ENCODE results near the gene GMFB.
"Not testable (repeated sequence)": the region's sequence is repeated elsewhere in the genome, so short reads cannot be mapped to it uniquely, and the experiment has no call there.

GMFB gene

GRCh38 chr14:54438703-54439102, 50.1 kb downstream of the GMFB start:
- no peak overlapping the region for H3K4me3 ChIP-seq (ENCODE audit: low read depth, low read length)
- TF ChIP-seq, protein P1, sequence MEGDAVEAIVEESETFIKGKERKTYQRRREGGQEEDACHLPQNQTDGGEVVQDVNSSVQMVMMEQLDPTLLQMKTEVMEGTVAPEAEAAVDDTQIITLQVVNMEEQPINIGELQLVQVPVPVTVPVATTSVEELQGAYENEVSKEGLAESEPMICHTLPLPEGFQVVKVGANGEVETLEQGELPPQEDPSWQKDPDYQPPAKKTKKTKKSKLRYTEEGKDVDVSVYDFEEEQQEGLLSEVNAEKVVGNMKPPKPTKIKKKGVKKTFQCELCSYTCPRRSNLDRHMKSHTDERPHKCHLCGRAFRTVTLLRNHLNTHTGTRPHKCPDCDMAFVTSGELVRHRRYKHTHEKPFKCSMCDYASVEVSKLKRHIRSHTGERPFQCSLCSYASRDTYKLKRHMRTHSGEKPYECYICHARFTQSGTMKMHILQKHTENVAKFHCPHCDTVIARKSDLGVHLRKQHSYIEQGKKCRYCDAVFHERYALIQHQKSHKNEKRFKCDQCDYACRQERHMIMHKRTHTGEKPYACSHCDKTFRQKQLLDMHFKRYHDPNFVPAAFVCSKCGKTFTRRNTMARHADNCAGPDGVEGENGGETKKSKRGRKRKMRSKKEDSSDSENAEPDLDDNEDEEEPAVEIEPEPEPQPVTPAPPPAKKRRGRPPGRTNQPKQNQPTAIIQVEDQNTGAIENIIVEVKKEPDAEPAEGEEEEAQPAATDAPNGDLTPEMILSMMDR (IDR thresholded peaks at IDR 0.05; ENCODE audit: low read depth, low read length, missing control alignments) = no peak
- DNase-seq (ENCODE audit: low read depth) = no peak

- not testable (repeated sequence) for DNase-seq (ENCODE audit: low read depth); H3K4me3 ChIP-seq (ENCODE audit: low read depth, low read length)
These were observed 50.8 kb downstream of the GMFB start for GRCh38 chr14:54437954-54438353.

GRCh38 chr14:54435500-54435981, 53.2 kb downstream of the GMFB start:
- peak overlapping the region; percentile 17; the same call in 1 of the 2 replicates for H3K4me3 ChIP-seq (ENCODE audit: low read depth, low read length)
- no peak for DNase-seq (ENCODE audit: low read depth)
- TF ChIP-seq, protein P1 (IDR thresholded peaks at IDR 0.05; ENCODE audit: low read depth, low read length, missing control alignments) = no peak

DNA sequence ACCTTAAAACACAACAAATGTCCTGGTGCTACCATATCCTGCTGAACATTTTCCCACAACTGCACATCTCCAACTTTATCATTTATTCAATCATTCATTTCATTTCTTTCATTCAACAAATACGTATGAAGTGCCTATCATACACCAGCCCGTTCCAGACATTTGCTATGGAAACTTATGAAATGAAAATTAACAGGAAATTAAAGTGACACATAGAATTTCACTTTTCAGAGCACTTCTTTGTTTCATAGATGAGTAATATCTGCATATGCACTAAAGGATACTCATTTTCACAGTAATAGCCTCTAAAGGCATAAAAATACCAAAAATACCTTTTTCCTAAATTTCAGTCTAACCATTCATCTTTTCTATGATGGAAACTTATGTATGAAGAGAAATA, 60.3 kb downstream of the GMFB start:
- DNase-seq (ENCODE audit: low read depth) = no peak
- H3K4me3 ChIP-seq (ENCODE audit: low read depth, low read length) = no peak overlapping the region
- TF ChIP-seq, protein P1 (IDR thresholded peaks at IDR 0.05; ENCODE audit: low read depth, low read length, missing control alignments) = no peak

GRCh38 chr14:54427871-54428270, 60.9 kb downstream of the GMFB start:
- TF ChIP-seq, protein P1 (IDR thresholded peaks at IDR 0.05; ENCODE audit: low read depth, low read length, missing control alignments) = no peak
- no peak for DNase-seq (ENCODE audit: low read depth)
- no peak overlapping the region for H3K4me3 ChIP-seq (ENCODE audit: low read depth, low read length)

GRCh38 chr14:54425537-54426274, 63.1 kb downstream of the GMFB start:
- TF ChIP-seq, protein P1 (IDR thresholded peaks at IDR 0.05; ENCODE audit: low read depth, low read length, missing control alignments) = no peak
- no peak overlapping the region for H3K4me3 ChIP-seq (ENCODE audit: low read depth, low read length)
- DNase-seq (ENCODE audit: low read depth) = no peak

- no peak overlapping the region for H3K4me3 ChIP-seq (ENCODE audit: low read depth, low read length)
- DNase-seq (ENCODE audit: low read depth) = no peak
- TF ChIP-seq, protein P1 (IDR thresholded peaks at IDR 0.05; ENCODE audit: low read depth, low read length, missing control alignments) = no peak
These were observed 63.7 kb downstream of the GMFB start for GRCh38 chr14:54425068-54425467.

All from GM12864 (cell line).